ENCODE results near the gene SMO.

The SMO gene

DNA sequence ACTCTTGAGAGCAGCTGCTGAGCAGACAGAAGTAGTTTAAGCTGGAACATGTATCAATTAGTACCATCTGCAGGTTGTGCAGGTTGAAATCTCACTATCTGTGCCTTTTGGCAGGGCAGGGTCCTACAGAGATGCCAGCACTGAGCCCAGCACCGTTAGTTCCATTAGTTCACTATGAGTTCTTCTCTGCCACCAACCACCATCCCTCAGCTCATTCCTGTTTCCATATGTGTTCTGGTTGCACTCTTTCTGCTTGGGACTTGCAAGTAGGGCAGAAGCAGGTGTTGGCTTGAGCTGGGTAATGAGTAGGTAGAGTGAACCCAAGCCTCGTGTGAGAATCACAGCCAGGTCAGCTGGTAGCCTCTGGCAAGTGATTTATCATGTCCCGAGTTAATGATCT is 2.8 kb downstream of the SMO start:
- H3K4me3 ChIP-seq (ENCODE audit: low read depth, low read length), result no peak overlapping the region
- ChIA-PET CTCF (interaction anchor here (0.9 to 4.1 kb wide), 5 partner anchors 9 to 27 kb away, joined by 3 to 20 read pairs (median 6); no protein-coding TSS in a partner anchor), POLR2A (no interaction called here)
- TF ChIP-seq, protein P1, sequence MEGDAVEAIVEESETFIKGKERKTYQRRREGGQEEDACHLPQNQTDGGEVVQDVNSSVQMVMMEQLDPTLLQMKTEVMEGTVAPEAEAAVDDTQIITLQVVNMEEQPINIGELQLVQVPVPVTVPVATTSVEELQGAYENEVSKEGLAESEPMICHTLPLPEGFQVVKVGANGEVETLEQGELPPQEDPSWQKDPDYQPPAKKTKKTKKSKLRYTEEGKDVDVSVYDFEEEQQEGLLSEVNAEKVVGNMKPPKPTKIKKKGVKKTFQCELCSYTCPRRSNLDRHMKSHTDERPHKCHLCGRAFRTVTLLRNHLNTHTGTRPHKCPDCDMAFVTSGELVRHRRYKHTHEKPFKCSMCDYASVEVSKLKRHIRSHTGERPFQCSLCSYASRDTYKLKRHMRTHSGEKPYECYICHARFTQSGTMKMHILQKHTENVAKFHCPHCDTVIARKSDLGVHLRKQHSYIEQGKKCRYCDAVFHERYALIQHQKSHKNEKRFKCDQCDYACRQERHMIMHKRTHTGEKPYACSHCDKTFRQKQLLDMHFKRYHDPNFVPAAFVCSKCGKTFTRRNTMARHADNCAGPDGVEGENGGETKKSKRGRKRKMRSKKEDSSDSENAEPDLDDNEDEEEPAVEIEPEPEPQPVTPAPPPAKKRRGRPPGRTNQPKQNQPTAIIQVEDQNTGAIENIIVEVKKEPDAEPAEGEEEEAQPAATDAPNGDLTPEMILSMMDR (IDR thresholded peaks at IDR 0.05; ENCODE audit: insufficient read depth, low read length, missing control alignments), result no peak
- no peak for DNase-seq (ENCODE audit: low read depth, low spot score)

GRCh38 chr7:129193892-129194291 is 5.5 kb downstream of the SMO start:
- ChIA-PET CTCF (interaction anchor here (0.9 to 4.1 kb wide), 7 partner anchors 9 to 149 kb away, joined by 3 to 20 read pairs (median 5); no protein-coding TSS in a partner anchor), POLR2A (no interaction called here)
- TF ChIP-seq, protein P1 (IDR thresholded peaks at IDR 0.05; ENCODE audit: insufficient read depth, low read length, missing control alignments), result no peak
- no peak overlapping the region for H3K4me3 ChIP-seq (ENCODE audit: low read depth, low read length)
- DNase-seq (ENCODE audit: low read depth, low spot score), result no peak

DNA sequence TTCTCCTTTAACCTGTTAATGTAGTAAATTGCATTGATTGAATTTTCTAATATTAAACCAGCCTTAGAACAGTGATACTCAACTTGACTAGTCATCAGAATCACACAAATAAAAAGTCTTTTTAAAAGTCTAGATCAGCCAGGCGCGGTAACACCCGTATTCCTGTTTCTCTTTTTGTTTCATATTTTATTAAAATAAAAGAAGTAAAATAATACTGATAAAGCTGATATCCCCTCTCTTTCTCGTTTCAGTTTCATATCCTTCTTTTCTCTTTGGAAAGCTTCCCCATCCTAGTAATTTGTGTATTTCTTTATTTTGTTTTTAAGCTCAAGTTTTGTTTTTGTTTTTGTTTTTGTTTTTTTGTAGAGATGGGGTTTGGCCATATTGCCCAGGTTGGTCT is 9.3 kb downstream of the SMO start:
- TF ChIP-seq, protein P1 (IDR thresholded peaks at IDR 0.05; ENCODE audit: insufficient read depth, low read length, missing control alignments), result no peak
- ChIA-PET CTCF (interaction anchor here (0.8 to 4.7 kb wide), 7 partner anchors 10 to 101 kb away, joined by 3 to 41 read pairs (median 4); no protein-coding TSS in a partner anchor), POLR2A (no interaction called here)
- H3K4me3 ChIP-seq (ENCODE audit: low read depth, low read length), result no peak overlapping the region
- no peak for DNase-seq (ENCODE audit: low read depth, low spot score)

DNA sequence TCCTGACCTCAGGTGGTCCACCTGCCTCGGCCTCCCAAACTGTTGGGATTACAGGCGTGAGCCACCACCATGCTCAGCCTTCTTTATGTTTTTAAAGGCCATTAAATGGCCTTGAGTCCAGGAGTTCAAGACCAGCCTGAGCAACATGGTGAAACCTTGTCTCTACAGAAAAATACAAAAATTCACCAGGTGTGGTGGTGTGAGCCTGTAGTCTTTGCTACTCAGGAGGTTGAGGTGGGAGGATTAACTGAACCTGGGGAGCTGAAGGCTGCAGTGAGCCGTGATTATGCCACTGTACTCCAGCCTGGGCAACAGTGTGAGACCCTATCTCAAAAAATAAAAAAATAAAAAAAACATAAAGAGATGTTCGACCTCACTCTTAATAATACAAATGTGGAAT is 11.0 kb downstream of the SMO start:
- ChIA-PET CTCF (interaction anchor here (1.3 to 4.7 kb wide), 6 partner anchors 9 to 36 kb away, joined by 4 to 41 read pairs (median 8); no protein-coding TSS in a partner anchor), POLR2A (no interaction called here)
- no peak for DNase-seq (ENCODE audit: low read depth, low spot score)
- H3K4me3 ChIP-seq (ENCODE audit: low read depth, low read length), result no peak overlapping the region
- TF ChIP-seq, protein P1 (IDR thresholded peaks at IDR 0.05; ENCODE audit: insufficient read depth, low read length, missing control alignments), result no peak

DNA sequence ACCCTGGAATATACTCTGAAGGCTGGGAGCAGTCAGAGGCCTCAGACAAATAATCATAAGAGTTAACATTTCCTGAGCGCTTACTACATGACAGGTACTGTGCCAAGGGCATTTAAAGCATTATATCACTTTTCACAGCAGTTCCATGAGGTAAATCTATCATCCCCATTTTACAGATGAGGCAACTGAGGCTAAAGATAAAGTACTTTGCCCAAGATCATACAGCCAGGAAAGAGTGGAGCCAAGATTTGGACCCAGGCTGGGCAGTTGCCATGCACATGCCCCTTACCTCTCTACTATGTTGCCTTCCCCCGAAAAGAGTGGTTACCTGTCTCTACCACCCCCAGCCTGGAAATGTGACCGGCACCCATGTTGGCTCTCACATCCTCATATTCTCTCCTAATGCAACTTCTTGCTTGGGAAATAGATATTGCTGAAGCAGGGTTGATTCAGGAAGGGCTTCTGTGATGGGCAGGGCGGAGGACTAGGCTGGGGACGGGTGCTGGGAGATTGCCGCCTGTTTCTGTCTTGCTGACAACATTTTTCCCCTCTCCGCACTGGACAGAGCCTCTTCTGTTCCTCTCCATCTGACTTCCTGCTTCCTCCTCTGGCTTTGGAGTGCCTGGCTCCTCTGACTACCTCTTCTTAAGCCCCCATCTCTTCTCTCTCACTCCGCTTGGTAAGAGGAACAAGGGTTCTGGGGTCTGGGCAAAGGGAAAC is 13.8 kb downstream of the SMO start:
- ChIA-PET CTCF (interaction anchor here (1.8 kb wide), 1 partner anchor 8 kb away, joined by 5 read pairs; no protein-coding TSS in a partner anchor), POLR2A (no interaction called here)
- no peak for DNase-seq (ENCODE audit: low read depth, low spot score)
- H3K4me3 ChIP-seq (ENCODE audit: low read depth, low read length), result no peak overlapping the region
- TF ChIP-seq, protein P1 (IDR thresholded peaks at IDR 0.05; ENCODE audit: insufficient read depth, low read length, missing control alignments), result no peak

DNA sequence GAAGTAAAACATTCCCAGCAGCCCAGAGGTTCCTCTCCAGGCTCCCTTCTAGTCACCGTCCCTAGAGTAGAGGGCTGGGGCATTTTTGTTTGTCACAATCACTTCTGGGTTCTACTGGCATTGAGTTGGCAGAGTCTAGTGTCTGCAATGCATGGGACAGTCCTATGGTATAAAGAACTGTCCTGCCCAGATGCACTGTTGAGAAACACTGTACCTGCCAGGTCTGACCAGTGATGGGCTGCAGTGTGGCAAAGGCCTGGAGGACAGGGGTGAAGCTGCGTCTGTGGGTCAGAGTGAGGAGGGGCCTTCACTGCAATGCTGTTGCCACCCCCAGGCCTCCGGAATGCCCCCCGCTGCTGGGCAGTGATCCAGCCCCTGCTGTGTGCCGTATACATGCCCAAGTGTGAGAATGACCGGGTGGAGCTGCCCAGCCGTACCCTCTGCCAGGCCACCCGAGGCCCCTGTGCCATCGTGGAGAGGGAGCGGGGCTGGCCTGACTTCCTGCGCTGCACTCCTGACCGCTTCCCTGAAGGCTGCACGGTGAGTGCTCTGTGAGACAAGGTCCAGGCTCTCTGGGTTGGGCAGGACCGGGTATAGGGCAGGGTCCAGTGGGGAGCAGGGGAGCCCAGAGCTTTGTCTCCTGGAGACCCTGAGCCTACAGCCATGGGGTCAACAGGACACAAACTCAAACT is 14.8 kb downstream of the SMO start:
- TF ChIP-seq, protein P1 (IDR thresholded peaks at IDR 0.05; ENCODE audit: insufficient read depth, low read length, missing control alignments), result no peak
- CTCF ChIA-PET, result interaction anchor here (0.9 to 12.9 kb wide), 4 partner anchors 9 to 96 kb away, joined by 3 to 297 read pairs (median 6); no protein-coding TSS in a partner anchor
- no peak for DNase-seq (ENCODE audit: low read depth, low spot score)
- POLR2A ChIA-PET, result no interaction called here
- no peak overlapping the region for H3K4me3 ChIP-seq (ENCODE audit: low read depth, low read length)
